HepG2 (cell line): ENCODE measurements around the gene SUMO1.

Experiments
- CCAR2 ChIP-seq: fragments of 200-400 bp; formaldehyde crosslinking; optimal IDR thresholded peaks from 2 replicates; pipeline ENCODE3; 2018; ENCODE audit warnings: low read depth, mild to moderate bottlenecking, low read length, moderate library complexity
- HMG20A ChIP-seq: IDR thresholded peaks from 2 replicates; pipeline ENCODE4 v1.6.1; 2016; ENCODE audit warnings: borderline replicate concordance
- NR2C2 ChIP-seq: sonication (generic); formaldehyde crosslinking; IDR thresholded peaks from 2 replicates; pipeline ENCODE4 v1.4.0; 2020; ENCODE audit warnings: missing genetic modification reagents, mild to moderate bottlenecking, moderate library complexity, borderline replicate concordance
- TF ChIP-seq, protein P1 (sequence below): sonication (generic); formaldehyde crosslinking; IDR thresholded peaks from 2 replicates; pipeline ENCODE4 v1.5.0; 2020; ENCODE audit warnings: mild to moderate bottlenecking, missing genetic modification reagents, moderate library complexity

DNA sequence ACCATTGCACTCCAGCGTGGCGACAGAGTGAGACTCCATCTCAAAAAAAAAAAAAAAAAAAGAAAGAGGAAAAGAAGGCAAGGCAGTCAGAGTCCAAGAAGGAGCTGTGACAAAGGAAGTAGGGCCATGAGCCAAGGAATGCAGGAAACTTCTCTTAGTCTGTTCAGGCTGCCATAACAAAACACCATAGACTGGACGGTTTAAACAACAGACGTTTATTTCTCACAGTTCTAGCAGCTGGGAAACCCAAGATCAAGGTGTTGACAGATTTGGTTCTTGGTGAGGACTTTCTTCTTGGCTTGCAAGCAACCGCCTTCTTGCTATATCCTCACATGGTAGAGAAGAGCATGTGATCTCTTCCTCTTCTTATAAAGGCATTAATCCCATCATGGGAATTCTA, 13.1 kb upstream of the SUMO1 start:
- TF ChIP-seq HMG20A (CRISPR knock-in tag) (no peak), CCAR2 (no peak), NR2C2 (CRISPR knock-in tag) (no peak)
- TF ChIP-seq, protein P1, sequence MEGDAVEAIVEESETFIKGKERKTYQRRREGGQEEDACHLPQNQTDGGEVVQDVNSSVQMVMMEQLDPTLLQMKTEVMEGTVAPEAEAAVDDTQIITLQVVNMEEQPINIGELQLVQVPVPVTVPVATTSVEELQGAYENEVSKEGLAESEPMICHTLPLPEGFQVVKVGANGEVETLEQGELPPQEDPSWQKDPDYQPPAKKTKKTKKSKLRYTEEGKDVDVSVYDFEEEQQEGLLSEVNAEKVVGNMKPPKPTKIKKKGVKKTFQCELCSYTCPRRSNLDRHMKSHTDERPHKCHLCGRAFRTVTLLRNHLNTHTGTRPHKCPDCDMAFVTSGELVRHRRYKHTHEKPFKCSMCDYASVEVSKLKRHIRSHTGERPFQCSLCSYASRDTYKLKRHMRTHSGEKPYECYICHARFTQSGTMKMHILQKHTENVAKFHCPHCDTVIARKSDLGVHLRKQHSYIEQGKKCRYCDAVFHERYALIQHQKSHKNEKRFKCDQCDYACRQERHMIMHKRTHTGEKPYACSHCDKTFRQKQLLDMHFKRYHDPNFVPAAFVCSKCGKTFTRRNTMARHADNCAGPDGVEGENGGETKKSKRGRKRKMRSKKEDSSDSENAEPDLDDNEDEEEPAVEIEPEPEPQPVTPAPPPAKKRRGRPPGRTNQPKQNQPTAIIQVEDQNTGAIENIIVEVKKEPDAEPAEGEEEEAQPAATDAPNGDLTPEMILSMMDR (CRISPR knock-in tag): no peak
